Fibroblast of mammary gland (primary cell): ENCODE results near the gene KCTD16.

ENCODE experiments used
- DNase-seq: peaks from one replicate; pipeline ENCODE4 v3.0.0-alpha.2; 2010; ENCODE audit warnings: low read depth
- H3K4me3 ChIP-seq: 2 replicates; pipeline ENCODE4 v1.5.1; 2011; ENCODE audit warnings: low read depth, mild to moderate bottlenecking, low read length, moderate library complexity; ENCODE audit not compliant: control insufficient read depth
- CTCF ChIP-seq: conservative IDR thresholded peaks from 2 replicates; pipeline ENCODE4 v1.5.1; 2011; ENCODE audit warnings: low read depth, low read length, inconsistent platforms; ENCODE audit not compliant: control insufficient read depth, insufficient read depth

KCTD16 gene

GRCh38 chr5:144202726-144203125, 32.1 kb downstream of the KCTD16 start:
- no peak for TF ChIP-seq CTCF
- DNase-seq = no peak
- H3K4me3 ChIP-seq = no peak overlapping the region

- TF ChIP-seq CTCF = peak; percentile 97
- peak; percentile 80 for DNase-seq
- H3K4me3 ChIP-seq = no peak overlapping the region
Observed at GRCh38 chr5:144203750-144204596, 33.3 kb downstream of the KCTD16 start.

GRCh38 chr5:144205141-144205551, 34.5 kb downstream of the KCTD16 start:
- peak; percentile 37 for DNase-seq
- H3K4me3 ChIP-seq = peak overlapping the region; percentile 20
- no peak for TF ChIP-seq CTCF

GRCh38 chr5:144206141-144206540, 35.5 kb downstream of the KCTD16 start:
- peak; percentile 13 for DNase-seq
- no peak for TF ChIP-seq CTCF
- no peak overlapping the region for H3K4me3 ChIP-seq

GRCh38 chr5:144207875-144208444, 37.3 kb downstream of the KCTD16 start:
- no peak for TF ChIP-seq CTCF
- H3K4me3 ChIP-seq = no peak overlapping the region

GRCh38 chr5:144209361-144209760, 38.7 kb downstream of the KCTD16 start:
- no peak for DNase-seq
- H3K4me3 ChIP-seq = no peak overlapping the region
- no peak for TF ChIP-seq CTCF

More at GRCh38 chr5:144207875-144208444, 37.3 kb downstream of the KCTD16 start:
- no peak for DNase-seq
